Ascending aorta (tissue), 2 donors: Measurements from ENCODE around the gene LCN10. TPM values are rescaled to one million over a fixed set of nuclear protein-coding genes. Genes with fewer than 3 reads are reported as not detected.

Source experiments
- DNase-seq, 2 donors: peaks; one replicate each; pipeline ENCODE4 v3.0.0-alpha.2; 2019; ENCODE audit warnings: low spot score in 2 of 2
- H3K27ac ChIP-seq, 2 donors: fragments of 200-600 bp; sonication (generic); one replicate each; pipeline ENCODE4 v1.5.1; 2016 to 2017; ENCODE audit warnings: mild to moderate bottlenecking in 1 of 2
- H3K27me3 ChIP-seq: fragments of 200-600 bp; sonication (generic); one replicate; pipeline ENCODE4 v1.5.1; 2017
- H3K36me3 ChIP-seq, 2 donors: fragments of 200-600 bp; sonication (generic); one replicate each; pipeline ENCODE4 v1.5.1; 2016
- H3K4me1 ChIP-seq, 2 donors: fragments of 200-600 bp; sonication (generic); one replicate each; pipeline ENCODE4 v1.5.1; 2016 to 2017; ENCODE audit warnings: mild to moderate bottlenecking in 1 of 2
- H3K4me3 ChIP-seq, 2 donors: fragments of 200-600 bp; sonication (generic); one replicate each; pipeline ENCODE4 v1.5.1; 2016 to 2017; ENCODE audit warnings: mild to moderate bottlenecking in 1 of 2
- H3K9me3 ChIP-seq, 2 donors: fragments of 200-600 bp; sonication (generic); one replicate each; pipeline ENCODE4 v1.5.1; 2016
- CTCF ChIP-seq, 3 experiments: fragments of 200-600 bp in 2 of 3; fragments of 450-650 bp in 1 of 3; sonication (generic) in 2 of 3; IDR thresholded peaks; one replicate each; pipeline ENCODE4 v1.5.1; 2016 to 2019; ENCODE audit warnings: antibody characterized with exemption in 3 of 3, mild to moderate bottlenecking in 1 of 3, moderate library complexity in 1 of 3
- intact Hi-C: fragments of 100-400 bp; cut with DNase I; formaldehyde crosslinking; loops from one replicate; pipeline ENCODE4 v1.15.1; 2023
- total RNA-seq: library from RNA; depleted of rRNA; stranded (reverse); fragments of >200 nt; gene quantifications from one replicate; pipeline ENCODE4 v1.1.0, GENCODE V29; 2016

The LCN10 gene
- total RNA-seq, 1 donor from 2014 or later = 28.5 TPM

- no peak overlapping the region for H3K4me3 ChIP-seq
- H3K9me3 ChIP-seq = no peaks in the 10 kb centered on the region
- H3K27ac ChIP-seq = no peak overlapping the region
- H3K4me1 ChIP-seq = no peaks in the 10 kb centered on the region
- intact Hi-C loops = no loop called here
- peaks cover 12% of the 10 kb centered on the region for H3K27me3 ChIP-seq
- H3K36me3 ChIP-seq = no peaks in the 10 kb centered on the region
- DNase-seq = no peak
- no peak for TF ChIP-seq CTCF (IDR thresholded peaks at IDR 0.05)
Measured at GRCh38 chr9:136700304-136700703, 42.4 kb downstream of the LCN10 start.

GRCh38 chr9:136698635-136699246 lies 44.0 kb downstream of the LCN10 start:
- intact Hi-C loops = no loop called here
- Histone ChIP-seq H3K27ac (no peak overlapping the region), H3K4me1 (no peaks in the 10 kb centered on the region), H3K27me3 (peaks cover 12% of the 10 kb centered on the region), H3K36me3 (no peaks in the 10 kb centered on the region), H3K9me3 (no peaks in the 10 kb centered on the region), H3K4me3 (no peak overlapping the region)
- no peak for DNase-seq
- no peak for TF ChIP-seq CTCF (IDR thresholded peaks at IDR 0.05)

GRCh38 chr9:136697821-136698526 lies 44.8 kb downstream of the LCN10 start:
- Histone ChIP-seq H3K4me3 (no peak overlapping the region), H3K4me1 (no peaks in the 10 kb centered on the region), H3K27me3 (peaks cover 12% of the 10 kb centered on the region), H3K36me3 (no peaks in the 10 kb centered on the region), H3K27ac (no peak overlapping the region), H3K9me3 (no peaks in the 10 kb centered on the region)
- TF ChIP-seq CTCF (IDR thresholded peaks at IDR 0.05) = no peak
- DNase-seq = no peak
- intact Hi-C loops = no loop called here

GRCh38 chr9:136697146-136697820 lies 45.5 kb downstream of the LCN10 start:
- H3K36me3 ChIP-seq = no peaks in the 10 kb centered on the region
- H3K4me1 ChIP-seq = no peaks in the 10 kb centered on the region
- H3K4me3 ChIP-seq = no peak overlapping the region
- intact Hi-C loops = no loop called here
- H3K27me3 ChIP-seq = peaks cover 12% of the 10 kb centered on the region
- no peak for DNase-seq
- H3K27ac ChIP-seq = no peak overlapping the region
- TF ChIP-seq CTCF (IDR thresholded peaks at IDR 0.05) = no peak
- H3K9me3 ChIP-seq = no peaks in the 10 kb centered on the region

GRCh38 chr9:136696502-136696901 lies 46.2 kb downstream of the LCN10 start:
- DNase-seq = no peak
- intact Hi-C loops = no loop called here
- H3K27me3 ChIP-seq = peaks cover 9% of the 10 kb centered on the region
- no peaks in the 10 kb centered on the region for H3K36me3 ChIP-seq
- H3K27ac ChIP-seq = no peak overlapping the region
- no peaks in the 10 kb centered on the region for H3K4me1 ChIP-seq
- TF ChIP-seq CTCF (IDR thresholded peaks at IDR 0.05) = no peak
- H3K9me3 ChIP-seq = no peaks in the 10 kb centered on the region
- no peak overlapping the region for H3K4me3 ChIP-seq
